NCI-H2107 treated with DMSO at 0.1 percent for 48 hours (cell line): Measurements from ENCODE around the gene TENT5C.

Experiments
- DNase-seq: peaks from one replicate; lab custom pipeline; 2025; ENCODE audit not compliant: unreplicated experiment; lab: John Stamatoyannopoulos, UW

The TENT5C gene

DNA sequence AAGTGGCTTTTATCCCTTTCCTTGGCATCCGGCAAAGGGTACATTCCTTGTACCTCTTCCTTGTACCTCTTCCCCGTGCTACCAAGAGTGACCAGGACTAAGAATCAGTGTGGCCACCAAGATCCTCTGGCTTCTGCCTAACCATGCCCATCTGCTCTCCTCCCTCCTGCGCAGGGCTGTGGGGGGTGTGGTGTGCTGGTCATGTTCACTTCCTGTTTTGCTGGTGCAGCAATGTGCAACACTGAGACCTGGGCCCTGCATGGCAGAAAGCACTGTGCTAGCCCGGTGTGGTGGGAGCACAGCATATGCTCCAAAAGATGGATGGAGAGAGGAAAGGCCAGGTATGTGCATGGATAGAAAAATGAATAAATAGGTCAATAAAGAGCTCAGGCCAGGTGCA lies 33.3 kb upstream of the TENT5C start:
- no peak for DNase-seq

GRCh38 chr1:117573386-117574023 lies 32.3 kb upstream of the TENT5C start:
- no peak for DNase-seq

GRCh38 chr1:117574161-117574835 lies 31.6 kb upstream of the TENT5C start:
- DNase-seq: no peak

- no peak for DNase-seq
Observed at GRCh38 chr1:117575586-117576225, 30.1 kb upstream of the TENT5C start.

DNA sequence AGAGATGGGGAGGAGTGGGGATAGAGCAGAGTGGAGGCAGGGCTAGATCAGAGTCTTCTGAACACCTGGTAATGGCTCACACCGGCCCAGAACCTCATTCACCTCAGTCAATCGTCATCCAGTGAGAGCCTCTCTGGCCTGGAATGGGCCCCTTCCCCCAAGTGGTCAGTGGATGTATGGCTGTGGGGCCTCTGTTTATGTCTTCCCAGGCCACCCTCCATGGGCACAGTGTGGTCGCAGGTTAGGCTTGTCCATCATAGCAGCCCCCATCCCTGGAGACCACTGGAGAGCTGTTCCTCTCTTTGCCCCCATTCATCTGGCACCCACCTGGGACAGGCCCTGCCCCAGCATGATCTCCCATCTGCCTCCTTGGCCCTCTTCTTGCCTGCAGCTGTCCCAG lies 29.6 kb upstream of the TENT5C start:
- no peak for DNase-seq

GRCh38 chr1:117577191-117577885 lies 28.5 kb upstream of the TENT5C start:
- DNase-seq: no peak

GRCh38 chr1:117578466-117578865 lies 27.4 kb upstream of the TENT5C start:
- DNase-seq: no peak

GRCh38 chr1:117579221-117579906 lies 26.5 kb upstream of the TENT5C start:
- DNase-seq: no peak

- no peak for DNase-seq
Observed at GRCh38 chr1:117580436-117580835, 25.4 kb upstream of the TENT5C start.

- no peak for DNase-seq
Observed at GRCh38 chr1:117580882-117581281, 25.0 kb upstream of the TENT5C start.

DNA sequence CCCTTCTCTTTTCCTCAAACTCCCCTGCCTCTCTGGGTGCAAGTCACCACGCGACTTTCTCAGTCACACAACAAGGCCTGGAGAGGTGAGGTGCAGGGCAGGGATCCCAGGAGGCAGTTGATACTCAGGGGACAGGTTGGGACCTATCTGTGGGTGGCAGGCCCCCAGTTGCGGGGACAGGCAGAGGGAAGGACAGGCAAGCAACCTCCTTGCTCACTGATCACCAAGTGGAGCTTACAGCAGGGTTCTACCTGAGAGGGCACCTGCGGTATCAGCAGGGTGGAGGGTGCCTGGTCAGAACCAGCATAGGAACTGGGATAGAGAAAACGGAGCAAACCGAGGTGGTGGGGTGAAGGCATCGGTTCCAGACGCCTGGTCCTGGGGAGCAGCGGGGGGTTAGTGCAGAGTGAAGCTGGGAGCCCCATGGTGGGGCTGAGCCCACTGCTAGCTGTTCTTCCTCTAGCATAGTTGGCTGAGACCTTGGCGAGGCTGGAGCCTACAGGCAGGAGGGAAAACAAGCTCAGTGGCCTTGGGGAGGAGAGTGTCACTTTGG lies 24.4 kb upstream of the TENT5C start:
- DNase-seq: no peak

DNA sequence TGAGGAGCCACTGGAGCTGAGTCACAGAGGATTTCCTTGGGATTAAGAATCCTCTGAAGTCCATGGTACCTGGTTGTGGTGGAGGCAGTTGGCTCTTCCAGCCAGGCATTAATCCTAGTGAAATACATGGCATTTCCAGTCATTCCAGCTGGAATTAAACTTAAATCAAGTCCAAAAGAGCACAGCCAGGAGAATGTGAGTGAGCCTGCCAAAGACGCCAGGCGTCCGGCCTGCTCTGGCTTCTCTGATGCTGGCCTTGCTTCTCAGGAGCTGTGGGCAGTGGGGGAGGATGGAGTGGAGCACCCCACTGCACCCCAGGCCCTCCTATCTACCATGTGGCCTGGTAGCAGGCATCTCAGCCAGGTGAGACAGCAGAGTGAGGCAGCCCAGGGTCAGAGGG lies 23.4 kb upstream of the TENT5C start:
- no peak for DNase-seq

- DNase-seq: no peak
Observed at GRCh38 chr1:117583247-117583646, 22.6 kb upstream of the TENT5C start.

- no peak for DNase-seq
Observed at GRCh38 chr1:117584181-117584580, 21.7 kb upstream of the TENT5C start.

- DNase-seq: no peak
Observed at GRCh38 chr1:117585086-117585485, 20.8 kb upstream of the TENT5C start.

GRCh38 chr1:117586337-117586736 lies 19.5 kb upstream of the TENT5C start:
- DNase-seq: no peak

DNA sequence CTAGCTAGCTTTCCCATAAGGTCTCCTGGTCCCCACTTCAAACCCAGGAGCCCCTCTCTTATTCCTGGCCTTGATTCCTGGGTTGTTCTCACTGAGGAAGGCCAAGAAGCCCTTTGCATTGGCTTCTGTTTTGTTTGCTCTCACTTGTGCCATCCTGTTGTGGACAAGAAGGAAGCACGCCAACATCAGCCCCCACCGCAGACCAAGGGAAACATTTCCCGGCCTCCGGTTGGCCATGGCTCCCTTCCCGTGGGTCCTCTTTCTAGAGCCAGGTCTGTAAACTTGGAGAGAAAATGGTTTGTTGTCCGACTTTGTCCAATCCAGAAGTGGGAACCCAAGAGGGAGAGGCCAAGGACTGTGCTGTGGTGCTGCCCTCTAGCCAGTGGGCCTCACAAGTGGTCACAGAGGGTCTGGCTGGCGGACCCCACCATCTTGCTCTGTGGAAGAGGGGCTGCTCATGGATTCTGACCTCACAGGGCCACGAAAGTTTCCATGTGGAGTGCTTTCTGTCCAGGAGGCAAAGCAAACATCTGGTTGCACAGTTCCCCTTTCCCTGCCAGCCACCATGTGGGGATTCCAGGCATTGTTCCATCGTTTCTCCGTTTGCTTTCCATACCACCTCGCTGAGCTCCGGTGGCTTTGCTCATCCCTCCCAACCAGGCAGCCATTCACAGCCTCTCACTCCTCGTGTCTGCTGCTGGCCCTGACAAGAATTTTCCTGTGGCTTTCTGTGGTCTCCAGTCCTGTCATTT lies 18.9 kb upstream of the TENT5C start:
- DNase-seq: no peak

- DNase-seq: no peak
Observed at GRCh38 chr1:117587499-117588356, 18.1 kb upstream of the TENT5C start.

GRCh38 chr1:117589544-117589943 lies 16.3 kb upstream of the TENT5C start:
- DNase-seq: no peak
